Stimulated activated CD8-positive, alpha-beta memory T cell treated with anti-CD3 and anti-CD28 coated beads, Interleukin-12 subunit alpha, Interleukin-12 subunit beta, amount 100 ng/mL, for 4 hours (primary cell): ENCODE results near the gene FTCD.

Experiments
- DNase-seq: peaks from one replicate; pipeline ENCODE4 v3.0.0-alpha.2; 2020; ENCODE audit warnings: low read depth

The FTCD gene

GRCh38 chr21:46124083-46124925 is 31.1 kb downstream of the FTCD start:
- no peak for DNase-seq

- no peak for DNase-seq
Observed at GRCh38 chr21:46122758-46123683, 32.4 kb downstream of the FTCD start.

- DNase-seq: no peak
Observed at GRCh38 chr21:46122237-46122671, 33.1 kb downstream of the FTCD start.

GRCh38 chr21:46121286-46122221 is 33.8 kb downstream of the FTCD start:
- no peak for DNase-seq

- no peak for DNase-seq
Observed at GRCh38 chr21:46120301-46121285, 34.8 kb downstream of the FTCD start.

- DNase-seq: no peak
Observed at GRCh38 chr21:46119637-46120271, 35.6 kb downstream of the FTCD start.

- DNase-seq: no peak
Observed at GRCh38 chr21:46119144-46119636, 36.2 kb downstream of the FTCD start.

GRCh38 chr21:46118316-46119143 is 36.8 kb downstream of the FTCD start:
- no peak for DNase-seq

GRCh38 chr21:46117586-46118315 is 37.6 kb downstream of the FTCD start:
- no peak for DNase-seq

- DNase-seq: no peak
Observed at GRCh38 chr21:46116776-46117585, 38.4 kb downstream of the FTCD start.

- no peak for DNase-seq
Observed at GRCh38 chr21:46116189-46116775, 39.1 kb downstream of the FTCD start.

GRCh38 chr21:46115441-46116188 is 39.8 kb downstream of the FTCD start:
- DNase-seq: no peak

- no peak for DNase-seq
Observed at GRCh38 chr21:46114963-46115362, 40.4 kb downstream of the FTCD start.

- DNase-seq: no peak
Observed at GRCh38 chr21:46113497-46114176, 41.7 kb downstream of the FTCD start.

GRCh38 chr21:46112725-46113215 is 42.6 kb downstream of the FTCD start:
- no peak for DNase-seq
